HL-60/S4 treated with phorbol 12-myristate 13-acetate at 8.2 ng/mL for 4 days and 3 days (cell line): ENCODE measurements around the gene CACNA2D4.

Experiments used
- in situ Hi-C: fragments of 300-500 bp; cut with MboI; formaldehyde crosslinking; loops from 2 replicates; pipeline ENCODE4 v1.15.0; 2022; ENCODE audit warnings: low sequenced_read_pairs

CACNA2D4 gene

DNA sequence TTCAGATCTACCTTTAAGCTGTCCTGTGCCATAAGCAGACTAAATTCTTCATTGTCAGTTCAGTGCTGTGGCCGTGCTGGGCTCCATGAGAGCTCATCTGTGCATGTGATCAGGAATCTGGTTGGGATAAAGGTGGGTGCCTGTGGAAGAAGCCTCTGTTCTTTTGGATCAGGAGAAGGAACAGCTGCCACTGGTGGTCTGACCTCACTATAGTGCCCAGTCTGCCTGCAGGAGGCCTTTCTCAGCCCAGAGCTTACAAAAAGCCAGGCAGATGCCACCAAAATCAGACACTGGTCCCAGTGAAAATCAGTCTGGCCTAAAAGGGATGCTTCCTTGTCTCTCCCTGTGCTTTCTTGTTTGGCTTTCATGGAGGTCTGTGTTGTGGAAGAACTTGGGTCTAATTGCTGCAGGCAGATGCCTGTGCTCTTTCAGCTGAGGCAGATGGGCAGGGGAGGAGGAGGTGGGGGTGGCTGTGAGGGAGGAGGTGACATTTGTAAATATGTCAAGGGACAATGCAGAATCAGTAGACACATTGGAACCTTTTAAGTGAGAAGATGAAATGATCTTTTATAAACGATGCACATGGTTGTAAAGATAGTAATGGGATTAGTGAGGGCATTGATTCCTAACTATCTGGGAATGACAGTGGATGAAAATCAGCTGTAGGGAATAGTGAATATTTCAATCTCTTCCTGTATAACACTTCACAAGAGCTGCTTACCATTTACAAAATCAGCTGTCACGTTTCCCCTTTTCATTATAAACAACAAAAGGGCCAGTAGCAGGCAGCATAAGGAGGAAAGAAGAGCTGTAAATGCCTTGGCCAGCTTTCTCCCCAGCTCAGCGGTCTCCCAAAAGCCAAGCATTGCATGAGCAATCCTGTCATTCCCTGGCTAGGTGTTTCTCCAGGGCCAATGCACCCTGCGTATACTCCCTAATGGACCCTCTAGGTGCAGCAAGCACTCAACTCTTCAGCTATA, 44.6 kb downstream of the CACNA2D4 start:
- in situ Hi-C loops = no loop called here

DNA sequence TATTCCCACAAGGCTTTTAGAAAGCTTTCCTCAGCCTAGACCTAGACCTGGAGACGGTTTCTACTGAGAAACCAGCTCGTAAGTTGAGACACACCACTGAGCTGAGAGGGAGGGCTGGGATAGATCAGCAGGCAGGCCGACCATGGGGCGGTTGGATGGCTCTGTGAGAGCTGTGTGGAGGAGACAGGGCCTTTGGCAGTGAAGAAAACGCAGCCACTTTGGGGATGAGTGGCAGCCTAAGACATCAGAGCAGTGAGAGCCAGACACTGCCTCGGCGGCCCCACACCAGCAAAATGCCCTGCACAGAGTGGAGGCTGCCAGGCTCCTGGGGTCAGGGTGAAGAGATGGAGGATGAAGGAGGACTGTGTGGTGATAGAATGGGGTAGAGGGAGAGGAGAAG, 46.0 kb downstream of the CACNA2D4 start:
- in situ Hi-C loops = no loop called here

DNA sequence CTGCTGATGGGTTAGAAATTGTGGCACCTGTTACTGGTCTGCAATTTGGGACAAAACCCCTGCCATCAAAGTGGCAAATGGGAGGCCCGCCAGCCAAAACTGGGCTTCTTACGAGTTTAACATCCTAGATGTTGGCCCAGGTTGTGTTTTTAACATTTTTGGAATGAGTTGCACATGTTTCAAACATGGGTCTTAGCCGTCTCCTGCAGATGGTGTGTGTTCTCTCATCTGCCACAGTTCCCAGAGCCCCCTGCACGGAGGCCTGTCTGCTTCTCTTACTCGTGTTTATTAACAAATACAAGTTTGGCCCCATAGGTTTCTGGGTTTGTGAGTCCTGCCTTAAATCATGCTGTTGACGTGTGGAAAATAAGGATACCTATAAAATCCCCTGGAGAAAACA, 46.5 kb downstream of the CACNA2D4 start:
- in situ Hi-C loops = no loop called here

DNA sequence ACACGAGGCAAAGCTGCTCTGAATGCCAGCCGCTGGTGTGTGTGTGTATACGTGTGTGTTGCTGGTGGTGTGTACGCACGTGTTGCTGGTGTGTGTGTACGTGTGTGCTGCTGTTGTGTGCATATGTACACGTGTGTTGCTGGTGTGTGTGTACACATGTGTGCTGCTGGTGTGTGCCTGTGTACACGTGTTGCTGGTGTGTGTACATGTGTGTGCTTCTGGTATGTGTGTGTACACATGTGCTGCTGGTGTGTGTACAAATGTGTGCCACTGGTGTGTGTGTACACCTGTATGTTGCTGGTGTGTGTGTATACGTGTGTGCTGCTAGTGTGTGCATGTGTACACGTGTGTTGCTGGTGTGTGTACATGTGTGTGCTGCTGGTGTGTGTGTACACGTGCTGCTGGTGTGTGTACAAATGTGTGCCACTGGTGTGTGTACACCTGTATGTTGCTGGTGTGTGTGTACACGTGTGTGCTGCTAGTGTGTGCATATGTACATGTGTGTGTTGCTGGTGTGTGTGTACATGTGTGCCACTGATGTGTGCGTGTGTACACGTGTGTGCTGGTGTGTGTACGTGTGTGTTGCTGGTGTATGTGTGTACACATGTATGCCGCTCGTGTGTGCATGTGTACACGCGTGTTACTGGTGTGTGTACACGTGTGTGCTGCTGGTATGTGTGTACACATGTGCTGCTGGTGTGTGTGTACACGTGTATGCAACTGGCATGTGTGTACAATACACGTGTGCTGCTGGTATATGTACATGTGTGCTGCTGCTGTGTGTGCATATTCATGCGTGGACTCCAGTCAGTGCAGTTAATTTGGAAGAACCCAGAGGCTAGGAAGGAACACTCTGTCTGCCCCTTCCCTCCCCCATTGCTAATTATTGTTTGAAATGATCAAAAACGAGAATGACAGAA, 47.2 kb downstream of the CACNA2D4 start:
- in situ Hi-C loops = no loop called here

DNA sequence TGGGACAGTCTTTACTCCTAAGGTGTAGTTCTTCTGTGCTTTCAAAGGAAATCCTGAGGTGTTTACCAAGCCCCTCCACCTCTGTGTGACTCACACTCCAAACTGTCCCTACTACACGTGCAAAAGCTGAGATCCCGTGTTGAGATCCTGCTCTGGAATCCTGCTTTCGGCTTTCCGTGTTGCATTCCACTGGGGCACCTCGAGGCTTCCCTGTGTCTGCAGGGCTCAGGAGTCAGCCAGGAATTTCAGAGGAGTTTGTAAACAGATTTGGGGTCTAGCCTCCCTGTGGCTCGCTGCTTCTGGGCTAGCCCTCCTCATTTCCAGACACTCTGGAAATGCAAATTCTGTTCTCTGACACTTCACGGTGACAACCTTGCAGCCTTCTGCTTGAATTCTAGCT, 48.4 kb downstream of the CACNA2D4 start:
- in situ Hi-C loops = no loop called here

DNA sequence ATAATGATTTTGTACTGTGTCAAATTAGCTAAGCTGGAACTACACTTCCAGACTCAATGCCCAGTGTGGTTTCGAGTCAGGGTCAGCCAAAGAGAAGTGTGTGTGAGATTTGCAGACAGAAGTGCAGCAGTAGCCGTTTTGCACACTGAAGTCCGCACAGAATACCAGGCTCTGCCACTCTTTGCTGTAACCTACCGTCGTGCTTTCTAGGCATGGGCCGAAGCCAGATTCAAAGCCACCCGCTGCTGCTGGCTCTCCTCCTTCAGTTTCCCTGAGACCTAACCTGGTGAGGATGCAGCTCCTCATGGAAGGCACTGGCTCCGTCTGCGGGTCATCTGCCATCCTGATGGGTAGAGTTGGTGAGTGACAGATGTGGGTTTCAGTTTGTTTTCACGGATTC, 49.3 kb downstream of the CACNA2D4 start:
- in situ Hi-C loops = no loop called here

DNA sequence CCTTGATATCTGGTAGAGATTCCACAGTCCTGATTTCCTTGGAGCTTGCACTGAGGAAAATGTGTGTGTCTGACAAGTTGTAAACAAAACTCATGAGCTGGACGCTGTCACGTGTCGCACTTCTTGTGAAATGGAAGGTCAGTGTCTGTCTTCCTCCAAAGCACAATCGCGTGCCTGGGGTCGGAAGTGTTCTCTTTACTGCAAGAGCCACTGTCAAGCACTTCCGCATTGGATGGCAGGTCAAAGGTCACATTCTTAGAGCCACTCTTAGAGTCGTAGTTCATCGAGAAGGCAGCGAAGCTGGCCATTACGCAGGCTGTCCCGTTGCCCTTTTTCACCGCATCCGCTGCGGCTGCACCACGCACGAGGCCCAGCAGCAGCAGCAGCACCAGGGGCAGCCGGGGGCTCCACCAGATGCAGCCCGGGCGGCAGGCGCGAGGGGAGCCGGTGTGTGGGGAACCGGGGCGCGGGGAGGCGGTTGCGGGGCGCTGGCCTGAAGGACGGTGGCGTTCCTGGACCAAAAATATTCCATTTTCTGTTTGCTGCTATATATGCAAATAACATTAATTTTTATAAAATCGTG, 53.1 kb downstream of the CACNA2D4 start:
- in situ Hi-C loops = no loop called here

DNA sequence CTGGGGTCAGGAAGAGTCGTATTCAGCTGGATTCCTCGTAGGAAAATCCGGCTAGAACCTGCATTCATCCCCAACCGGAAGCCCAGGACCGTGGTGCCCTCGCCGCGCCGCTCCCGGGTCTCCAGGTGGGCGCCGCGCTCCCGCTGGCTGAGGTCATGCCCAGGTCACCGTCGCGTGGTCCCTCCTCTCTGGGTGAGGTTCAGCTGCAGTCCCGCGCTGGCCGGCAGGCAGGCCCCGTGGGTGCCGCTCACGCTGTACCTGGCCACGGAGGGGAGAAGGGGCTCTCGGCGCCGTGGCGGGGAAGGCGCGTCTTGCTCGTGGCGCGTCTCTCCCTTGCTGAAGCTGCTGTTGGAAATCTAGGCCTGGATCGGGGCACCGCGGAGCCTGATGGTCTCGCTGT, 53.6 kb downstream of the CACNA2D4 start:
- in situ Hi-C loops = no loop called here

DNA sequence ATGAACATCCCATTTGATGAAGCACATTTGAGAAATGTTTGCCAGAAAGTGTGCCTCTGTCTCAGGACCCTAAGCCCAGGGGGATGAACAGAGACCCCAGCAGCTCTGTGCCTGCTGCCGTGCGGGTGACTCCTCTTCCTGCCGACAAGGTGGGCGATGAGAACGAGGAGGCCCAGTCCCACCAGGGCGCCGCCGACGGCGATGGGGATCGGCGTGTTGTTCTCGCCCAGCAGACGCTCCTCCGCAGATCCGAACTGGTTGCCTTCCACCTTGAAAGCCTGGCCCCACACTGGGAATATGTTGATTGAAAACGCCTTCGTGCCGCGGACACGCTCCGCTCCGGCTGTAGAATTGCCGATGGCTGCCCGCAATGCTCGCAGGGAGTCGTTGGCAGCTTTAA, 54.0 kb downstream of the CACNA2D4 start:
- in situ Hi-C loops = no loop called here

DNA sequence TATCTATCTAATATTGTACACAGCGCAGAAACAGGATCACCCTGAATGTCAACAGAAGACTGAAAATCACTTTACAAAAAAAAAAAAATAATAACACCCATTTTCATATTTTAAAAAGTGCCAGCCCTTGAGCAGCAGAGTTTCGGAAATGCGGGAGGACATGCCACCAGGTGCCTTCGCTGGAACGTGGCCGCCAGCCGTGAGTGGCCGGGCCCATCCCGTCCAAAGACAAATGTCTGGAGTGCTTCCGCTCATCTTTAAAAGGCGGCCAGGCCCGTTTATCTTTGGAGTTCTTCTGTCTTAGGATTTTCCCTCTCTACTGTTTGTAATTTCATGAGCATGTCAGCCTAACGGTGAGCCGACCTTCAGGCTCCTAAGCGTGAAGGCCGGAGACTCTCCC, 54.6 kb downstream of the CACNA2D4 start:
- in situ Hi-C loops = no loop called here

DNA sequence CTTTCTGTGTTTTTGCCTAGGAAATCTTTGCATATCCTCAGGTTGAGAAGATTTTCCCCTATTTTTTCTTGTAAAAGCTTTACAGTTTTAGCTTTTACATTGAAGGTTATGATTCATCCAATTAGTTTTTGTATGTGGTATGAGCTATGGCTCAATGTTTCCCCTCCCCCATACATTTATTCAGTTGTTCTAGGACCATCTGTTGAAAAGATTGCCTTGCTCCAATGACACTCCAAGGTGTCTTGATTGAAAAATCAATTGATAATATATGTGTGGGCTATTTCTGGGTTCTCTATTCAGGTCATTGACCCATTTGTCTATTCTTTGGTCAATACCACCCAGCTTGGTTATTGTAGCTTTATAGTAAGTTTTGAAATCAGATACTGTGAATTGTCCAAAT, 55.5 kb downstream of the CACNA2D4 start:
- in situ Hi-C loops = no loop called here

DNA sequence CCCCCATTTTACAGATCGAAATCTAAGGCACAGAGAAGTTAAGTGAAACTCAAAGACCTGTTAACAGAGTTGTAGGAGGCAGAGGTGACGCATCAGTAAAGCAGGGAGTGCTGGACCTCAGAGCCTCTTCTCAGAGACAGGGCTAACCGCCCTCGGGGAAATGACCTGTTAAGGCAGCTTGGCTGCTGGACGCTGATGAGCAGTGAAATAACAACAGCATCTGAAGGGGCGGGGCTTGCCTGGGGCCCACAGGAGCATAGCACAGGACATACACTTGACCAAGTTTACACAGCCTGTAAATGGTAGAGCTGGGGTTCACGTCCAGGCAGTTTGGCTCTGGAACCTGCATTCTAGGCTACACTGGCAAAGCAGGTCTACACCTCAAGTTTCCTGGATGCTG, 58.8 kb downstream of the CACNA2D4 start:
- in situ Hi-C loops = no loop called here

DNA sequence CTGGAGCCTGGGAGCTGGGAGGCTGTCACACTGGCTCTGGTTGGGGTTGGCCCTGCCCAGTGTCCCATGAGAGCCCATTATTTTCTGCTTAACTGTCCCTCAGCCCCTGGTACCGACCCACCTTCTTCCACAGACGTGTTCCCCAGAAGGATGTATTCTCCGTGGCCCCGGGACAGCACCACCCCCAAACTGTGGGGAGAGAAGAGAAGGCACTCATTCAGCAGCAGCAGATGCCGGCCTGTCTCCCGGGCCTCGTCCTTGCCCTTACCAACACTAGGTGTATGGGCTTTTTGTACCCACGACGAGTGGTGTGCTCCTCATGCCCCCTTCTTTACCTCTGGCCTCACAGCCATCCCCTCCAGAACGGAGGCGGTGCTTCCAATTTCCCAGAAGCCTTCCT, 60.0 kb downstream of the CACNA2D4 start:
- in situ Hi-C loops = no loop called here

DNA sequence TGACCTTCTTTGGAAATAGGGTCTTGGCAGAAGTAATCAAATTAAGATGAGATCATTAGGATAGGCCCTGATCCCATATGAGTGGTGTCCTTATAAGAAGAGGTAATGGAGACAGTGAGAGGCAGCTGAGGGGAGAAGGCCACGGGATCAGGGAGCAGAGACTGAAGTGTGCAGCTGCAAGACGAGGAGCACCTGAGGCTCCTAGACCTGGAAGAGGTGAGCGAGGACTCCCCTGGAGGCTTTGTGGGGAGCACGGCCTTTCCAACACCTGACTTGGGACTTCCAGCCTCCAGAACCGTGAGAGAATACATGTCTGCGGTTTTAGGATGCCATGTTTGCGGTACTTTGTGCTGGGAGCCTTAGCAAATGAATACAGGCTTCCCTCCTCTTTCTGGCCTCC, 60.6 kb downstream of the CACNA2D4 start:
- in situ Hi-C loops = no loop called here

DNA sequence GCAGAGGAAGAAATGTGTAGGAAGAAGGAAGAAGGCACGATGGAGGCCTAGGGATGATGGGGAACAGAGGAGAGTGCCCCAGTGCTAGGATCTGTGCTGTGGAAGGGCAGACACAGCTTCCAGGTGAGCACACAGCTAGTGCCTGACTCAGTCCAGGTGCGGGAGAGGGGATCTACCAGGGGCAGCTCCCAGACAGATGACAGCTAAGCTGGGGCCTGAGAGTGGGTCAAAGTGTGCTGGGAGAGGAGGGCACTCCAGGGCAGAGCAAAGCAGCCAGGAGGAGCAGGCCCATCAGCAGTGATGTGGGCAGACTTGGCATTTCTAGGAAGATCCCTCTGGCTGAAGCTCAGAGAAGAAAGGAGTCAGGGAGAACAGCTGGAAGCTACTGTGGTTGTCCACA, 61.4 kb downstream of the CACNA2D4 start:
- in situ Hi-C loops = no loop called here

DNA sequence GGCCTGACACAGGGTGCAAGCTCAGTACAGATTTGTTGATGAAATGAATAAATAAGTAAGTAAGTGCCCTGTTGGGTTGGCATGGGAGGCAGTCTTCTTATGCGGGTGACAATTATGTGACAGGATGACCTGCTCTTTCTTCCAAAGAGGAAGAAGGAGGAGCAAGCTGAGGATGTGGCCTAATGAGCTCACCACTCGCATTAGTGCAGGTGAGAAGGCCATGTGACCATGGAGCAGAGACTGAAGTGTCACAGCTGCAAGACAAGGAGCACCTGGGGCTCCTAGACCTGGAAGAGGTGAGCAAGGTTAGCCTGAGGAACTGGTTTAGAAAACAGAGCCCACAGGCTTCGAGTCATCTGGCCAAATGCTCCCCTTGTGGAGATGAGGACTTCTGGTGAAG, 63.2 kb downstream of the CACNA2D4 start:
- in situ Hi-C loops = no loop called here

DNA sequence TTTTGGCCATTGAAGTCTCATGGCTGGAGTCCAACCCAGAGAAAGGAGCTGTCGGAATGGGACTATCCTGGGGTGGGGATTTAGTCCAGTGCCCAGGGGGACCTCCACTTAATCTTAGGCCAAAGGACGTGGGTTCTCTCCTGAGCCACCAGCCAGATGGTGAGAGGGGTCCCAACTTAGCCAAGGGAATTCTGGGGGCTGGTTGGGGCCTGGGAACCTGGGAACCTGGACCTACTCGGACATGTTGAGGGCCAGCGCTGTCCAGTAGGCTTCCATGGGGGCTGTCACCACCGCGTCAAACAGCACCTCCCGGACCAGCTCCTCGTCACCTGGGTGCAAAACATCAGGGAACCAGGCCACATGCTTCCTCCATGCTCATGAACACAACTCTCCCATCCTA, 64.7 kb downstream of the CACNA2D4 start:
- in situ Hi-C loops = no loop called here

DNA sequence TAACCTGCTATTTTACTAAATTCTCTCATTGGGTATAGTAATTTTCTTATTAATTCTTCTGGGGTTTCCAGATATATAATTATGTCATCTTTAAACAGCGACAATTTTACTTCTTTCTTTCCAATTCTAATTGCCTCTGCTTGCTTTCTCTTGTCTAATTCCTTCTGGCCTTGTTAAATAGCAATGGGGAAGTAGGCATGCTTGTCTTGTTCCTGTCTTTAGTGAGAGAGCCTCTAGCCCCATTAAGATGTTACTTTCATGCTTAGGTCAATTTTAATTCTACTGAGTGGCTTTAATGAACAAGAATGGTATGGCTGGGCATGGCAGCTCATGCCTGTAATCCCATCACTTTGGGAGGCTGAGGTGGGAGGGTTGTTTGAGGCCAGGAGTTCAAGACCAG, 66.4 kb downstream of the CACNA2D4 start:
- in situ Hi-C loops = no loop called here

DNA sequence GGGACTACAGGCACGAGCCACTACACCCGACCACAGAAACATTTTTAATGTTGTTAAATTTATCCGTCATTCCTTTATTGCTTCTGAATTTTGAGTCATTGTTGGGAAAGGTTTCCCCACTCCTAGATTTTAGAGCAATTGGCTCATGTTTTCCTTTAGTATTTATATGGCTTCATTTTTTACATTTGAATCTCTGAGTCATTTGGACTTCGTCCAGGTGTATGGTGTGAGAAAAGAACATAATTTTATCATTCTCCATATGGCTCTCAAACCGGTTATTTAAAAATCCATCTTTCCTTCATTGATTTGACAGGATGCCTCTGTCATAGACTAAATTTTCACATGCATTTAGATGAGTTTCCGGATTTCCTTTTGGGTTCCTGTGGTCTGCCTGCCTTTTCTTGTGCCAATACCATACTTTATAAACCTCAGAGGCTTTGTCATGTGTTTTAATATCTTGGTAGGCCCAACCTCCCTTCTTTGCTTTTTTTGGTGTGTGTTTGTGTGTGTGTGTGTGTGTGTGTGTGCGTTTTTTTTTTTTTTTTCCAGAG, 67.2 kb downstream of the CACNA2D4 start:
- in situ Hi-C loops = no loop called here

DNA sequence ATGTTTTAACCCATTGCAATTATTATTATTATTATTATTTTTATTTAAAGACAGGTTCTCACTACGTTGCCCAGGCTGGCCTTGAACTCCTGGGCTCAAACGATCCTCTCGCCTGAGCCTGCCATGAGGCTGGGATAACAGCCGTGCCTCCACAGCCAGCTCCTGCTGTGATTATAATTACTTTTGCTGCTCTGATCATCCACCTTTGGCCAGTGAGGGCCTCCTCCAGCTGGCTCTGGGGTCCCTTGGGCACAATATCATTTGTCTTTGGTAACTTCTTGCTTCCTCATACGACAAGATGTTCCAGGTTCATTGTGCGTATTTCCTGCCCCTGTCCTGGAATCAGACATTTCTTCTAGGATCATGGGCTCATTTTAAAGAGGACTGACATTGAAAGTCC, 69.7 kb downstream of the CACNA2D4 start:
- in situ Hi-C loops = no loop called here

DNA sequence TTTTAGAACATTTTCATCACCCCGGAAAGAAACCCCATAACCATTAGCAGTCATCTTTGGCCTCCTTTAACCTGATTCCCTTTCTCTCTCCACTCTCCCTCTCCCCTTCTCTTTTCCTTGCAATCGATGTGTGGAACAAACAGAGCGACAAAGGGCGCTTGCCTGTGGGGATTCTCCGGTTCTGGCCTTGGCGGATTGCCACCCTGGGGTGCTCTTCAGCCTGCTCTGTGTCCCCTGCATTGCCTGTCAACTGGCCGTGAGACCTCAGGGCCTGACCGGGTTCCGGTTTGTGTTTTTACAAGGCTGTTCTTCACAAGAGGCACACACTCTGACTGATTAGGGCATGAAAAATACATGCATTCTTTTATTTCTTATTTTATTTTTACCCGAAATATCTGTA, 70.3 kb downstream of the CACNA2D4 start:
- in situ Hi-C loops = no loop called here
